HepG2 (cell line): ENCODE results near the gene FOXR1. TPM values are rescaled to one million over a fixed set of nuclear protein-coding genes. Genes with fewer than 3 reads are reported as not detected.
A peak's percentile ranks its signal among the peaks of the same experiment; 100 is the strongest.

Source experiments
- ARNT ChIP-seq: fragments of 450-650 bp; IDR thresholded peaks from 2 replicates; pipeline ENCODE4 v1.6.1; 2017
- ELF3 ChIP-seq: IDR thresholded peaks from 2 replicates; pipeline ENCODE4 v1.6.1; 2016; ENCODE audit warnings: missing genetic modification reagents, missing compliant biosample characterization
- FOXA3 ChIP-seq: IDR thresholded peaks from 2 replicates; pipeline ENCODE4 v1.6.1; 2016; ENCODE audit warnings: missing genetic modification reagents, missing compliant biosample characterization
- FOXO4 ChIP-seq: sonication (generic); formaldehyde crosslinking; conservative IDR thresholded peaks from 2 replicates; pipeline ENCODE4 v1.8.1; 2023; ENCODE audit warnings: missing genetic modification reagents
- FOXP4 ChIP-seq: sonication (generic); formaldehyde crosslinking; IDR thresholded peaks from 2 replicates; pipeline ENCODE4 v1.4.0; 2020; ENCODE audit warnings: missing genetic modification reagents
- IRF9 ChIP-seq: sonication (generic); formaldehyde crosslinking; IDR thresholded peaks from 2 replicates; pipeline ENCODE4 v1.8.0; 2022; ENCODE audit warnings: missing genetic modification reagents, mild to moderate bottlenecking, borderline replicate concordance
- RARA ChIP-seq: IDR thresholded peaks from 2 replicates; pipeline ENCODE4 v1.6.1; 2016; ENCODE audit warnings: missing genetic modification reagents, missing compliant biosample characterization
- TEAD2 ChIP-seq: sonication (generic); formaldehyde crosslinking; IDR thresholded peaks from 2 replicates; pipeline ENCODE4 v1.9.0; 2021; ENCODE audit warnings: missing genetic modification reagents
- YY1 ChIP-seq: IDR thresholded peaks from 2 replicates; pipeline ENCODE4 v1.6.1; 2011; ENCODE audit warnings: low read length, low read depth, moderate library complexity, mild to moderate bottlenecking; ENCODE audit not compliant: insufficient read depth, insufficient replicate concordance
- ZFY ChIP-seq: sonication (generic); formaldehyde crosslinking; IDR thresholded peaks from 2 replicates; pipeline ENCODE4 v1.4.0; 2020; ENCODE audit warnings: missing genetic modification reagents
- ZGPAT ChIP-seq: IDR thresholded peaks from 2 replicates; pipeline ENCODE4 v1.6.1; 2016; ENCODE audit warnings: mild to moderate bottlenecking
- ZNF282 ChIP-seq: fragments of 450-650 bp; IDR thresholded peaks from 2 replicates; pipeline ENCODE4 v1.6.1; 2018; ENCODE audit not compliant: partially characterized antibody
- ZNF34 ChIP-seq: sonication (generic); formaldehyde crosslinking; IDR thresholded peaks from 2 replicates; pipeline ENCODE4 v1.4.0; 2020; ENCODE audit warnings: mild to moderate bottlenecking, missing genetic modification reagents, borderline replicate concordance
- ZNF598 ChIP-seq: sonication (generic); formaldehyde crosslinking; IDR thresholded peaks from 2 replicates; pipeline ENCODE4 v1.5.1; 2020; ENCODE audit warnings: mild to moderate bottlenecking, missing genetic modification reagents, borderline replicate concordance
- ZNF687 ChIP-seq: sonication (generic); formaldehyde crosslinking; IDR thresholded peaks from 2 replicates; pipeline ENCODE4 v1.5.1; 2020; ENCODE audit warnings: mild to moderate bottlenecking, missing genetic modification reagents, moderate library complexity
- ZNF704 ChIP-seq: sonication (generic); formaldehyde crosslinking; IDR thresholded peaks from 2 replicates; pipeline ENCODE4 v1.8.1; 2023; ENCODE audit warnings: mild to moderate bottlenecking, inconsistent platforms, moderate library complexity, missing genetic modification reagents, borderline replicate concordance
- ZNF746 ChIP-seq: sonication (generic); formaldehyde crosslinking; IDR thresholded peaks from 2 replicates; pipeline ENCODE4 v1.8.0; 2022; ENCODE audit warnings: mild to moderate bottlenecking, missing genetic modification reagents
- polyA plus RNA-seq, 8 experiments: library from polyadenylated mRNA; depleted of rRNA in 3 of 8; stranded (reverse) in 7 of 8; unstranded in 1 of 8; fragments of >200 nt; fragmentation: Illumina TruSeq in 4 of 8; extraction: Trizol in 4 of 8; gene quantifications; 2 replicates each; pipeline versions ENCODE4 v1.2.1 to v1.2.3, GENCODE V29; 2011 to 2016; ENCODE audit warnings: low read depth in 4 of 8, missing spikeins in 1 of 8, mixed read lengths in 1 of 8; ENCODE audit not compliant: insufficient read depth in 1 of 8
- total RNA-seq, 5 experiments: library from RNA; depleted of rRNA; stranded (reverse); fragments of >200 nt; fragmentation: Illumina TruSeq; extraction: Trizol; gene quantifications; 2 replicates each; pipeline ENCODE4 v1.2.3, GENCODE V29; 2016; ENCODE audit warnings: low read depth in 1 of 5

The FOXR1 gene
- total and polyA plus RNA-seq, 2 of the 13 experiments (the other 11 are each of a cell fraction or from before 2014, with no cell fraction given): not detected

GRCh38 chr11:118921929-118922744, 49.4 kb upstream of the FOXR1 start (continued):
- peak; percentile 47 for TF ChIP-seq ELF3 (CRISPR knock-in tag)
- TF ChIP-seq ARNT: no peak
- TF ChIP-seq ZNF34 (CRISPR knock-in tag): peak; percentile 2; the same call in 1 of the 2 replicates
- TF ChIP-seq ZNF746 (CRISPR knock-in tag): peak; percentile 60; the same call in 1 of the 2 replicates
- TF ChIP-seq IRF9 (CRISPR knock-in tag): no peak
- TF ChIP-seq RARA (CRISPR knock-in tag): peak; percentile 66
- TF ChIP-seq ZGPAT: 0 out of 2 replicates have a peak, but pooled peaks have one; percentile 46
- TF ChIP-seq ZNF704: 0 out of 2 replicates have a peak, but pooled peaks have one; percentile 6
- no peak for TF ChIP-seq TEAD2 (CRISPR knock-in tag)
- TF ChIP-seq YY1: peak; percentile 23
- TF ChIP-seq ZFY (CRISPR knock-in tag): peak; percentile 65
- TF ChIP-seq ZNF598: no peak
- TF ChIP-seq FOXO4: no peak
- TF ChIP-seq FOXP4: peak; percentile 44
- no peak for TF ChIP-seq ZNF282
- peak; percentile 70; the same call in 1 of the 2 replicates for TF ChIP-seq ZNF687
- peak; percentile 33; the same call in 1 of the 2 replicates for TF ChIP-seq FOXA3
